CD4-positive, alpha-beta T cell treated with Interleukin-6 at 100 ng/mL for 8 hours (primary cell): ENCODE measurements around the gene RRP36.
"Not testable (repeated sequence)": the region's sequence is repeated elsewhere in the genome, so short reads cannot be mapped to it uniquely, and the experiment has no call there.

ENCODE experiments used
- DNase-seq: peaks from one replicate; pipeline ENCODE4 v3.0.0-alpha.2; 2020; ENCODE audit warnings: mixed read lengths, low spot score

Gene RRP36

GRCh38 chr6:43037706-43038105 lies 16.3 kb downstream of the RRP36 start:
- no peak for DNase-seq

GRCh38 chr6:43038727-43039126 lies 17.3 kb downstream of the RRP36 start:
- no peak for DNase-seq

GRCh38 chr6:43040542-43041257 lies 19.3 kb downstream of the RRP36 start:
- DNase-seq, result no peak

- not testable (repeated sequence) for DNase-seq
These were observed 20.1 kb downstream of the RRP36 start for GRCh38 chr6:43041475-43041874.

- DNase-seq, result no peak
These were observed 21.9 kb downstream of the RRP36 start for GRCh38 chr6:43043310-43043709.

GRCh38 chr6:43045371-43045930 lies 24.0 kb downstream of the RRP36 start:
- no peak for DNase-seq

- no peak for DNase-seq
These were observed 26.6 kb downstream of the RRP36 start for GRCh38 chr6:43047998-43048397.

GRCh38 chr6:43050981-43051380 lies 29.6 kb downstream of the RRP36 start:
- DNase-seq, result no peak

- no peak for DNase-seq
These were observed 30.9 kb downstream of the RRP36 start for GRCh38 chr6:43052225-43052841.

- DNase-seq, result no peak
These were observed 31.6 kb downstream of the RRP36 start for GRCh38 chr6:43052842-43053544.

GRCh38 chr6:43053545-43054205 lies 32.3 kb downstream of the RRP36 start, which contains the start of gene CUL7:
TSS of gene CUL7 (minus strand) at chr6:43053851. CDS start at chr6:43052788, 1,063 bp downstream.
- DNase-seq, result peak; percentile 90

- DNase-seq, result no peak
These were observed 33.0 kb downstream of the RRP36 start for GRCh38 chr6:43054206-43054943.

GRCh38 chr6:43055966-43056365 lies 34.5 kb downstream of the RRP36 start:
- no peak for DNase-seq

- DNase-seq, result no peak
These were observed 37.1 kb downstream of the RRP36 start for GRCh38 chr6:43058531-43058930.

GRCh38 chr6:43059168-43060033 lies 38.0 kb downstream of the RRP36 start, which contains the start of the genes KLC4 and MRPL2:
TSS of gene KLC4 (plus strand) at chr6:43059631. CDS start at chr6:43061336, 1,705 bp downstream.
TSS of gene MRPL2 (minus strand) at chr6:43059434. CDS start at chr6:43059381, 53 bp downstream.
- peak; percentile 98 for DNase-seq

- no peak for DNase-seq
These were observed 38.8 kb downstream of the RRP36 start for GRCh38 chr6:43060034-43060754.

GRCh38 chr6:43060755-43061633 lies 39.6 kb downstream of the RRP36 start:
- DNase-seq, result no peak

GRCh38 chr6:43061861-43062260 lies 40.4 kb downstream of the RRP36 start:
- no peak for DNase-seq

- DNase-seq, result no peak
These were observed 41.4 kb downstream of the RRP36 start for GRCh38 chr6:43062818-43063217.
